Nephron progenitor cell (in vitro differentiated cells): ENCODE results near the gene ATP13A3.
"Not testable (repeated sequence)": the region's sequence is repeated elsewhere in the genome, so short reads cannot be mapped to it uniquely, and the experiment has no call there.

Source experiments
- DNase-seq: peaks from one replicate; pipeline ENCODE4 v3.0.0; 2021
- H3K27ac Mint-ChIP-seq: 2 replicates; pipeline ENCODE4 v1.8.0; 2021; ENCODE audit warnings: mild to moderate bottlenecking, moderate library complexity, mixed read lengths
- H3K27me3 Mint-ChIP-seq: 2 replicates; pipeline ENCODE4 v1.8.0; 2021; ENCODE audit warnings: mild to moderate bottlenecking, low read depth, mixed read lengths; ENCODE audit not compliant: poor library complexity
- H3K36me3 Mint-ChIP-seq: 2 replicates; pipeline ENCODE4 v1.8.0; 2021; ENCODE audit warnings: low read depth, mixed read lengths
- H3K4me1 Mint-ChIP-seq: 2 replicates; pipeline ENCODE4 v1.8.0; 2021; ENCODE audit warnings: mixed read lengths
- H3K4me3 Mint-ChIP-seq: 2 replicates; pipeline ENCODE4 v1.8.0; 2021; ENCODE audit warnings: mild to moderate bottlenecking, moderate library complexity, mixed read lengths
- H3K9me3 Mint-ChIP-seq: 2 replicates; pipeline ENCODE4 v1.8.0; 2021; ENCODE audit warnings: mild to moderate bottlenecking, moderate library complexity, mixed read lengths
- CTCF ChIP-seq: fragments of 200-600 bp; sonication (generic); IDR thresholded peaks from 2 replicates; pipeline ENCODE4 v1.5.0; 2021; ENCODE audit warnings: antibody characterized with exemption

ATP13A3 gene

GRCh38 chr3:194487289-194488054, 670 bp upstream of the ATP13A3 start:
- Mint-ChIP-seq H3K27ac (no peak overlapping the region), H3K27me3 (peaks cover 8% of the 10 kb centered on the region), H3K4me3 (peak overlapping the region; percentile 67), H3K4me1 (peaks cover 21% of the 10 kb centered on the region), H3K9me3 (peaks cover 10% of the 10 kb centered on the region), H3K36me3 (peaks cover 9% of the 10 kb centered on the region)
- no peak for DNase-seq
- TF ChIP-seq CTCF: no peak

DNA sequence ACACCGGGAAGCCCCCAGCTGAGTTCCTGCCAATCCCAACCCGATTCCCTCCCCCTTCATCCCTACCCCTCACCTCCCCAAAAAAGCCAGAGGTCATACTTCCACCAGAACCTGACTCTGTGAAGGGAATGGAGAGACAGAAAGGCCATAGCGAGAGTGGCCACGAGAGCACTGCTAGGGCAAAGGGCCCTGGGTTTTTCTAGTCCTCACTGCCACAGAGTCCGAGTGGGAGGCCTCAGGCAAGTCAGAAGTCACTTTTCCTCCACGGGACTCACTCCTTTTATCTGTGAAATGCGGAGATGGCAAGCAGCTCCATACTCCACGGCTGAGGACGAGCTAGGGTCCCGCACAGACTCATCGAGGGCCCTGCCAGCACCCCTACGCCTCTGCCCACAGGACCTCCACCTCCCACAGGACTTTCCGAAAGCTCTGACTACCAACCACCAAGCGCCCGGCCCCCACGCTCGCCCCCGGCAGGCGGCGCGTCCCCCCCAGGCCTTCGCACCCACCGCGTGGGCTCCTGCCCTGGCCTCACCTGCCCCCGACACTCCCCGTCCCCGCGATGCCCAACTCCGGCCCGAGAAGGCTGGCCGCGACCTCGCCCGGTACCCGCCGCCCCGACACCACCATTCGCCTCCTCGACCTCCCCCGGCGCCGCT, 792 bp downstream of the ATP13A3 start:
- Mint-ChIP-seq H3K27ac (peak overlapping the region; percentile 64), H3K27me3 (peaks cover 5% of the 10 kb centered on the region), H3K9me3 (peaks cover 10% of the 10 kb centered on the region), H3K4me1 (peaks cover 35% of the 10 kb centered on the region), H3K4me3 (peak overlapping the region; percentile 90), H3K36me3 (peaks cover 16% of the 10 kb centered on the region)
- no peak for TF ChIP-seq CTCF
- DNase-seq: no peak

- Mint-ChIP-seq H3K27ac (peak overlapping the region; percentile 64), H3K4me1 (peaks cover 38% of the 10 kb centered on the region), H3K4me3 (peak overlapping the region; percentile 90), H3K27me3 (peaks cover 5% of the 10 kb centered on the region), H3K36me3 (peaks cover 16% of the 10 kb centered on the region), H3K9me3 (peaks cover 10% of the 10 kb centered on the region)
- DNase-seq: no peak
- no peak for TF ChIP-seq CTCF
Observed at GRCh38 chr3:194485468-194485880, 1.3 kb downstream of the ATP13A3 start.

DNA sequence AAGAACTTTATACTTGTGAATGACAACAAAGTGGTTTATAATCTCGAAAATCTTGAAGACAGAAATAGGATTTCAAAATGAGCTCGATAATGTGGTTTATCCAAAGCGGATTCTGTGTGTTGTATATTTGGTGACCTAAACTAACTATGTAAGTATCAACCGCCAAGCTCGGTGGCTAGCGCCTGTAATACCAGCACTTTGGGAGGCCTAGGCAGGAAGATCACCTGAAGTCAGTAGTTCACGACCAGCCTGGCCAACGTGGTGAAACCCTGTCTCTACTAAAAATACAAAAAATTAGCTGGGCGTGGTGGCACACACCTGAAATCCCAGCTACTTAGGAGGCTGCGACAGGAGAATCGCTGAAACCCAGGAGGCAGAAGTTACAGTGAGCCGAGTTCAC, 2.2 kb downstream of the ATP13A3 start:
- Mint-ChIP-seq H3K27ac (no peak overlapping the region), H3K4me3 (peak overlapping the region; percentile 20), H3K36me3 (peaks cover 16% of the 10 kb centered on the region), H3K4me1 (peaks cover 47% of the 10 kb centered on the region), H3K9me3 (peaks cover 10% of the 10 kb centered on the region), H3K27me3 (peaks cover 5% of the 10 kb centered on the region)
- no peak for TF ChIP-seq CTCF
- no peak for DNase-seq

- no peak for DNase-seq
- no peak for TF ChIP-seq CTCF
- H3K4me1 Mint-ChIP-seq: peaks cover 47% of the 10 kb centered on the region
- H3K27me3 Mint-ChIP-seq: peaks cover 3% of the 10 kb centered on the region
- no peak overlapping the region for H3K27ac Mint-ChIP-seq
- H3K4me3 Mint-ChIP-seq: no peak overlapping the region
- peaks cover 16% of the 10 kb centered on the region for H3K36me3 Mint-ChIP-seq
- peaks cover 9% of the 10 kb centered on the region for H3K9me3 Mint-ChIP-seq
Observed at GRCh38 chr3:194483850-194484249, 3.0 kb downstream of the ATP13A3 start.

- H3K27me3 Mint-ChIP-seq, H3K36me3 Mint-ChIP-seq, H3K9me3 Mint-ChIP-seq, DNase-seq, H3K27ac Mint-ChIP-seq, H3K4me3 Mint-ChIP-seq: not testable (repeated sequence)
- H3K4me1 Mint-ChIP-seq: peaks cover 47% of the 10 kb centered on the region
Observed at GRCh38 chr3:194482830-194483229, 4.0 kb downstream of the ATP13A3 start.
